ENCODE data around the gene GPLD1.

Gene GPLD1

GRCh38 chr6:24448828-24449525 lies 40.4 kb downstream of the GPLD1 start:
- ATAC-seq, result no peak
- no peak for TF ChIP-seq ESRRG (CRISPR knock-in tag; IDR thresholded peaks at IDR 0.05)
- no peak for TF ChIP-seq POU6F1 (CRISPR knock-in tag; IDR thresholded peaks at IDR 0.05; ENCODE audit: borderline replicate concordance, low read depth)
- TF ChIP-seq PATZ1 (CRISPR knock-in tag; IDR thresholded peaks at IDR 0.05; ENCODE audit: borderline replicate concordance), result no peak
- TF ChIP-seq CSRNP3 (CRISPR knock-in tag; IDR thresholded peaks at IDR 0.05), result no peak
- no peak for TF ChIP-seq TSHZ2 (CRISPR knock-in tag; IDR thresholded peaks at IDR 0.05)

- no peak for TF ChIP-seq OSR1 (CRISPR knock-in tag; IDR thresholded peaks at IDR 0.05)
- TF ChIP-seq CSDC2 (CRISPR knock-in tag; IDR thresholded peaks at IDR 0.05), result no peak
- ATAC-seq, result no peak
Observed at GRCh38 chr6:24448396-24448795, 41.0 kb downstream of the GPLD1 start.

- no peak for ATAC-seq
- no peak for TF ChIP-seq PATZ1 (CRISPR knock-in tag; IDR thresholded peaks at IDR 0.05; ENCODE audit: borderline replicate concordance)
- no peak for TF ChIP-seq PPARA (CRISPR knock-in tag; IDR thresholded peaks at IDR 0.05; ENCODE audit: borderline replicate concordance)
- no peak for TF ChIP-seq POU6F1 (CRISPR knock-in tag; IDR thresholded peaks at IDR 0.05; ENCODE audit: borderline replicate concordance, low read depth)
- TF ChIP-seq RARB (CRISPR knock-in tag; IDR thresholded peaks at IDR 0.05), result no peak
- no peak for TF ChIP-seq SNAI2 (CRISPR knock-in tag; IDR thresholded peaks at IDR 0.05)
- TF ChIP-seq ZNF70 (CRISPR knock-in tag; IDR thresholded peaks at IDR 0.05), result no peak
- no peak for TF ChIP-seq CSDC2 (CRISPR knock-in tag; IDR thresholded peaks at IDR 0.05)
- no peak for TF ChIP-seq ZNF8 (CRISPR knock-in tag; IDR thresholded peaks at IDR 0.05)
- TF ChIP-seq TCF4 (CRISPR knock-in tag; IDR thresholded peaks at IDR 0.05; ENCODE audit: borderline replicate concordance), result no peak
Observed at GRCh38 chr6:24446670-24447069, 42.7 kb downstream of the GPLD1 start.

GRCh38 chr6:24445704-24446103 lies 43.7 kb downstream of the GPLD1 start:
- ATAC-seq, result no peak
- TF ChIP-seq ZFP3 (CRISPR knock-in tag; IDR thresholded peaks at IDR 0.05), result no peak
- no peak for TF ChIP-seq BACH2 (CRISPR knock-in tag; IDR thresholded peaks at IDR 0.05; ENCODE audit: borderline replicate concordance)
- TF ChIP-seq TSHZ2 (CRISPR knock-in tag; IDR thresholded peaks at IDR 0.05), result no peak
- TF ChIP-seq ZNF565 (CRISPR knock-in tag; conservative IDR thresholded peaks at IDR 0.05; ENCODE audit: low read depth), result no peak
- no peak for TF ChIP-seq ARNTL (CRISPR knock-in tag; IDR thresholded peaks at IDR 0.05; ENCODE audit: borderline replicate concordance, low read depth)
- no peak for TF ChIP-seq ZNF70 (CRISPR knock-in tag; IDR thresholded peaks at IDR 0.05)
- no peak for TF ChIP-seq CSDC2 (CRISPR knock-in tag; IDR thresholded peaks at IDR 0.05)
- no peak for TF ChIP-seq SNAI2 (CRISPR knock-in tag; IDR thresholded peaks at IDR 0.05)
- TF ChIP-seq POU6F1 (CRISPR knock-in tag; IDR thresholded peaks at IDR 0.05; ENCODE audit: borderline replicate concordance, low read depth), result no peak
- TF ChIP-seq OSR1 (CRISPR knock-in tag; IDR thresholded peaks at IDR 0.05), result no peak
- TF ChIP-seq ZNF8 (CRISPR knock-in tag; IDR thresholded peaks at IDR 0.05), result no peak
